NCI-H524 (cell line): ENCODE results near the gene UXT.
"Not testable (repeated sequence)": the region's sequence is repeated elsewhere in the genome, so short reads cannot be mapped to it uniquely, and the experiment has no call there.

Experiments used
- DNase-seq, 2 experiments: peaks; one replicate each; lab custom pipeline; 2025; lab: John Stamatoyannopoulos, UW

UXT gene, protein sequence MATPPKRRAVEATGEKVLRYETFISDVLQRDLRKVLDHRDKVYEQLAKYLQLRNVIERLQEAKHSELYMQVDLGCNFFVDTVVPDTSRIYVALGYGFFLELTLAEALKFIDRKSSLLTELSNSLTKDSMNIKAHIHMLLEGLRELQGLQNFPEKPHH

DNA sequence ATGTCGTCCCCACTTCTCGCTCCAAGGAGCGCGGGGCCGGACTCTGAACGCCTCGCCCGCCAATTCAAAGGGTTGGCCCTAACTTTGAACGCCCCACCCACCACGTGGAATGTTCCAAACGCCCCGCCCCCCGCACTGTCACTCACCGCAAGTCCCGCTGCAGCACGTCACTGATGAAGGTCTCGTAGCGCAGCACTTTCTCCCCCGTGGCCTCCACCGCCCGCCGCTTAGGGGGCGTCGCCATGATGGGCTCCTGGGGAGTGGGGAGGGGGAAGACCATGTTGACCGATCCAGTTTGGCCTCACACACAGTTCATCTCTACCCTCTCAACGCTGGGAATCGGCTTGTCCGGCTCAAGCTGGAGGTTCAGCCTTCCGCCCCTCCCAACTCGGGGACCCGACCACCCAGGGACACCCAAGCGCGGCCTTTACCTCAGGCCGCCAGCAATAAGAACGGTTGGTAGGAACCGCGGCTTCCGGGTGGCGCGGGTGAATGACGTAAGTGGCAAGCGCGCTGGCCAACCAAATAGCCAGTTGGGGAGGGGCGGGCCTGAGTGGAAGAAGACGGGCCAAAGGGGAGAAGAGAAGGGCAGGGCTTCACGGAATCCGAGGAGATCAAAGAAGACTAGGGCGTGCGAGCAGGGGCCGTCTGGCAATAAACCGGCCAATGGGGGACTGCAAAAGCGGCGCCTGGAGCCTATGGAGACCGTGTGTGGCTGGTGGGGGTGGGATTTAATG lies at the start of gene UXT:
Gene UXT, minus strand, starts transcription at position 497 of the 737 bp plus-strand sequence. Its CDS starts 253 bp downstream, at position 244.
- peak; percentile 94 to 95 for DNase-seq

DNA sequence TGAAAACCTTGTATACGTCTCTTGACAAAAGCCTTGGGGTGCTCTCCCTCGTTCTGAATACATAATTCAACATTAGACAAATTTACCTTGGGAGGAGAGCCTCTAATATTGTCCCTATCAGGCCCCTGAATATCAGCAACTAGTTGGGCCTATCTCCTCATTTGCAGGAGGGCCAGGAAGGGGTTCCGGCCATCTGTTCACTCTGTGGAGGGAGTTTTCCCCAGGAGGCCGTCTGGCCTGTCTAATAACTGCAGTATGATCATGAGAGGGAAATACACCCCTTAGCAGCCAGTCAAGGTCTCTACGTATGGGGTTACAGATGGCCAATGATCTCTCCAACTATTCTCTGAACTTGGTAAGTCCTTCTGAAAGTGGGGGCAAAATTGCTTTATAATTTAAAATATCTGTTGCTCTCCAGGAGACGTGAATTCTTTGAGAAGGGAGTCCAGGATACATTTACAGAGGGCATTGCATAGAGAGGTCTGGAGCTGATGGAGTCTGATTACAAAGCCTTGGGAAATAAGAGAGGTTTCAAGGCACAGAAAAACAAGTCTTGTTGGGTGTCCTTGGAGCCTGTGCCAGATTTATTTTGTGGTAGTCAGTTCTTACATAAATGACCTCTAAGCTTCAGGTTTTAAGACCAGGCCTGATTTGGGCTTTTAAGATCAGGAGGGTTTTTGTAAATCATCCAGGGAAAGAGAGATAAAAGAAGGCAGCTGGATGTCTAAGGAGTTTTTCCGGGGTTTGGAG lies 48.2 kb upstream of the UXT start:
- DNase-seq: peak; percentile 83 to 91

DNA sequence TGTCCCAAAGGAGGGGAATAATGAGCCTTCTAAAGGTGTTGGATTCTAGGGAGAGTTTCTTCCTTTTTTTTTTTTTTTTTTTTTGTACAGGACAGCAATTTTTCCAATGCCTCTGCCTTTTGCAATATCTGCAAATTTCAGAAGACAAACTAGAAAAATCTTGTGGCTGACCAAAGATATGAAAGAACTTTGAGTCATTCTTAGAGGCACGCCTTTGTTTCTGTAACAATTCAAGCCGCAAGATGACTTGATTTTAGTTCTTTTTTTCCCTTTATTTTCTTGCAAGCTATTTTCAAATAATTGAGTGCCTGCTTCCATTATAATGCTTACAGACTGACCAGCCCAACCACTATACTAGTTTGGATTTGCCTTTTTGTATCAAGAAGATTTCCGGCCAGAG lies 47.6 kb upstream of the UXT start:
- DNase-seq: peak in 1 of 2 experiments; percentile 19

DNA sequence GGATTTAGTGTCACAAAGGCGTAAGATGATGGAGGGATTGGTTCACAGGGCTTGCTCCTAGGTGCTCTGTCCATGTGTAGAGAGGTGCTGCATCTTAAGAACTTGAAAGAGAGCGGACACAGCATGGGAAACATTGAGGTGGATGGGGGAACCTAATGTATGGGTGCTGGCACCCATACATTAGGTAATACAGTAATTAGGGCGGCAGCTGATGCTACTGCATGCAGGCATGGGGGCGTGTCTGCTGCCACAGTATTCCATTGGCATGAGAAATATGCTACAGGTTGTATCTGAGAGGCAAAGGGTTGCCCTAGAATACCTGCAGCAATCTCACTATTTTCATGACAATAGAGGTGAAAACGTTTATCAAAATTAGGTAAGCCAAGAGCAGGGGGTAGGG lies 45.8 kb upstream of the UXT start:
- no peak for DNase-seq

DNA sequence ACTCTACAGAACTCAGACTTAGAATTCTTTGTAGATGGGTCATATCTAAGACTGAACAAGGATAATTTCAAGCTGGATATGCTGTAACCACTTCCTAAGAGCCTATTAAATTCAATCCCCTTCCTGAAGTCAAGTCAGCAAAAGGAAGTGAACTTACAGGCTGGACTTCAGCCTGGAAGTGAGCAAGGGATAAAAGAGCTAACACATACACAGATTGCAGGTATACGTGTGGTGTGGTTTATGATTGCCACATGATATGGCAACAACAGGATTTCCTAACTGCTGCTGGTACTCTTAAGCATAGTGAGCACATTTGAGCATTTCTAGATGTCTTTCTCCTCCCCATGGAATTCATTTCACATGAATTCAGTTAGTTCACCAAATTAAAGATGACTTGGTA lies 38.2 kb upstream of the UXT start:
- no peak for DNase-seq

DNA sequence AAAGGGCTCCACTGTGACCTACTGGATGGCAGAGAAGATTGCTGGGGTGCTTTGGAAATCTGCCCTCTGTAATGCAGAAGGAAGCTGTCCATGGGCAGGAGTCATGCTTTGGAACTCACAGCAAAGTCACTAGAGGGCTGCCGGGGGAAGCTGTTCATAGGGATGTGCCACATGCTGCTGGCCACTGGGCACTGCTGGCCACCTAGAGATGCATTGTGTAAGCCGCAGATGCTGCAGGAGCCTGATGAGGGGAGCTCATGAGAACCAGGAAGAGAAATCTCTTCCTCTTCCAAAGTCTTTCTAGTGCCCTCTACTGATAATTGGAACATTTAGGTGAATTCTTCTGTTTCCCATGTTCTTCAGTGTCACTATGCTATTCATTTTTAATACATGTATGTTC lies 31.2 kb upstream of the UXT start:
- DNase-seq: no peak

DNA sequence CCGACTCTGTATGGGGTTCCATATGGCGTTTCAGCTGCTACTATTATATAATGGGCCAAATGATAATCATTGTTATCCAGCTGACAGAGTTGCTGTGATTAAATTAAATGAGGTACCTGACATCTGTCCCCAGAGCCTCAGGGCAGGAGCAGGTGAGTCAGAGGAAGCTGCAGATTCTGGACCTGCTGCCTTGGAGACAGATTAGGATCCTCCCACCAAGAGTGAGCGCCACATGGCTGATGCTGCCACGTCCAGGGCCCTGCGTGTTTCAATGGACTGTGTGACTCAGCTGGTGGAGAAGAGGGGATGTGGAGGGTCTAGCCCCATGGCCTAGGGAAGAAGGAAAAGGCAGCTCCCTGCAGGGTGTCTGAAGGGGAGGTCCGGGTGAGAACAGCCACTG lies 28.3 kb upstream of the UXT start:
- DNase-seq: peak; percentile 40 to 91

DNA sequence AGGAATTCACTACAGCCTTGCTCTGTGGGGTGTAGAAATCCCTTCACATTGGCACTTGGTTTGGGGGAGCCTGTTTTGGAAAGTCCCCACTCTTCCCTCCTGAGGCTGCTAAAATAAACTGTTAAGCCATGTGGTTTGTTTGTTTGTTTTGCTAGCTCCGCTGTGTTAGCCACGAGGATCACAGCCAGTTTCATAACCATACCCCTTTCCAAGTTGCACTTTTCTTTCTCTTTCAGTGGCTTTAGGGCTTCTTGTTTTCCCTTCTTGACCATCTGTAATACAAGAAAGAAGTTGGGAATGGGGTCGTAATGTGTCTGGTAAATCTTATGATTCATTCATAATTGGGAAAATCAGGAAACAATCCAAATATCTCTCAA lies 24.8 kb upstream of the UXT start:
- no peak for DNase-seq

DNA sequence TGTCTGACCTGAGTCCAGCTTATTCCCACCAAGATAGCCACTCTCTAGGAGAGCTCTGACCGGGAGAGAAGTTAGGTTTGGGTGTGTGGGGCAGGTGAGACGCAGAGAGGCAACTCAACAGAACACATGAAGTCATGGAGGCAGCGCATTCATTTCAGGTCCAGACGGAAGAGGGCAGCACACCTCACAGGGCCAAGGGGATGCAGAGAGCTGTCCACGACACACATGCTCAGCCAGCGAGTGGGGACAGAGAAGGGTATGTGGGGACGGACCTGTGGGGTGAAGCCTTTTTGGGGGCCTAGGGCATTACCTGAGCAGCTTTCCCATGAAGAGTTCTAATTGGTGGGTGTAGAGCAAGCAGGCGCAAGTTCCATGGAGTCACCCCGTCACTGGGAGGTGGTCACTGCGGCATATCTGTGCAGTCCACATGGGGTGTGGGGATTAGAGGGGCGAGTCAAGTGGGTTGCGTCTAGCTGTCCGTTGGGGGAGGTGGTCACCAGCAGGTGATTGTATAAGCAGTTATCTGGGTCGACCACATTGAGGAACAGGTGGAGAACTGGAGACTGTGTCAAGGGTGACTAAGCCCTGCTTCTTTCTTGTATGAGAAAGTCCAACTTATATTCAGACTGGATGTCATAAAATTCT lies 24.3 kb upstream of the UXT start:
- no peak for DNase-seq

DNA sequence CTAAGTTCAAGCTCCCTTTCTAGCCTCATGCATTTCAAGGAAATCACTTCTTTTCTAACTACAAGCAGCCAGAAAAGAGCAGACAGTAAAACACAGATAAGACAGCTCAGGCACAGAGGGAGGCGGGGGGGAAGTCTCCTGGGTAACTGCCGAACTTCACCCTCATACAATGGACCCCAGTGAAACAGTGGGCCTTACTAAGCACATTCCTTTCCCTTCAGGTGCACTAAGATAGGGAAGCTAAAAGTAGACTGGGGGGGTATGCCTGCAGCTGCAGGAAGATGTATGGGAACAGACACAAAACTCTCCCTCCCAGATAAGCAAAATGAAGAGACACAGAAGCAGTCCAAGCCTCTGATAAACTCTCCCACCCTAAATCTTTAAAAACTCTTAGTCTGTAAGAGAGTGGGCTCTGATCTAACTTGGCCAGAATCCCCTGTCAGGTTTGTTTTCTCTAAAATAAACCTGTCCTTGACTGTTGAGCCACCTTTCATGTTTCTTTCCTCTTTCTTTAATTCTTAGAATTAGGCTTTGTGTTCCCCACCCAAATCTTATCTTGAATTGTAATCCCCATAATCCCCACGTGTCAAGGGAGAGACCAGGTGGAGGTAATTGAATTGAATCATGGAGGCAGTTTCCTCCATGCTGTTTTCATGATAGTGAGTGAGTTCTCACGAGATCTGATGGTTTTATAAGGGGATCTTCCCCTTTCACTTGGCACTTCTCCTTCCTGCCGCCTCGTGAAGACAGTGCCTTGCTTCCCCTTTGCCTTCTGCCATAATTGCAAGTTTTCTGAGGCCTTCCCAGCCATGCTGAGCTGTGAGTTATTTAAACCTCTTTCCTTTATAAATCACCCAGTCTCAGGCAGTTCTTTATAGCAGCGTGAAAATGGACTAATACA lies 17.2 kb upstream of the UXT start:
- not testable (repeated sequence) for DNase-seq

DNA sequence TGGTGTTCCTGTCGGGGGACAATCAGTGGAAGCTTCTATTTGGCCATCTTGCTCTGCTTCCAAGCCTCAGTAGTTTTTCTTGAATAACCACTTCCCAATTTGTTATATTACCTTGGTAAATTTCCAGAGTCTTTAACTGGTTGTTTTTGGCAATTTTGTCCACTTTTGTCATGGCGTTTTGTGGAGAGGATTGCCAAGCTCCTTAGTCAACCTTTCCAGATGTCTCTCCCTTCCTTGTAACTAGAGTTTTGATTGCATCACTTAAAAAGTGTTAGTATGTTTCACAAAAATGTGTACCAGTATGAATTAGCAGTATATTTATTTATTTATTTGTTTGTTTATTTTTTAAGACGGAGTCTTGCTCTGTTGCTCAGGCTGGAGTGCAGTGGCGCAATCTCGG lies 15.8 kb upstream of the UXT start:
- no peak for DNase-seq

DNA sequence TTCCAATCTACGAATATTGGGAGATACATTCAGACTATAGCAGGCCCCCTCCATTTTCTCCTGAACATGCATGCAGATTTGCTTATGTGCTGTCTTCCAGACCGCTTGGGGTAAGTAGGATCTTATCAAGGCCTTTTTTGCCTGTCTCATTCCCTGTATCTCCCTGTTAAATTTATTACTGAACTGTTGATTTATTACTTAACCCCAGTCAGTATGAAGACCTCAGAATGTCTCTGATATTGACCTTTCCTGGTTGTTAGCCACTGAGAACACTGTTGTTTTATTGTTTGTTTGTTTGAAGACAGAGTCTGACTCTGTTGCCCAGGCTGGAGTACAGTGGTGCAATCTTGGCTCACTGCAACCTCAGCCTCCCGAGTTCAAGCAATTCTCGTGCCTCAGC lies 6.8 kb upstream of the UXT start:
- not testable (repeated sequence) for DNase-seq

DNA sequence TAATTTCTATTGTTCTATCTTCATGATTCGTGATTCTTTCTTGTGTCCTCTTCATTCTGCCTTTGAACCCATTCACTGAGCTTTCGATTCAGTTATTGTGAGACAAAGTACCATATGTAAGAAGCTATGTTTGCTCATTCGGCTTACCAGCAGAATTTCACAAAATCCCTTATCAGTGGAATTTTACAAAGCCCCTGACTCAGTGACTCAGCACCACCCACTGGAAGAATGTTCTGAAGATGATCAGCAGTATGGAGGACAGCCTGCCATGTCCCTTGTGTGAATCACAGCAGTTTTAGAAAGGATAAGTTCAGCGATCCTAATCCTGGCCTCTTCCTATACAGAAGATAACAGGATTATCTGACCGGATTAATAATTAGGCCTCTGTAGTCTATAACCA lies 5.8 kb upstream of the UXT start:
- peak in 1 of 2 experiments; percentile 75 for DNase-seq

DNA sequence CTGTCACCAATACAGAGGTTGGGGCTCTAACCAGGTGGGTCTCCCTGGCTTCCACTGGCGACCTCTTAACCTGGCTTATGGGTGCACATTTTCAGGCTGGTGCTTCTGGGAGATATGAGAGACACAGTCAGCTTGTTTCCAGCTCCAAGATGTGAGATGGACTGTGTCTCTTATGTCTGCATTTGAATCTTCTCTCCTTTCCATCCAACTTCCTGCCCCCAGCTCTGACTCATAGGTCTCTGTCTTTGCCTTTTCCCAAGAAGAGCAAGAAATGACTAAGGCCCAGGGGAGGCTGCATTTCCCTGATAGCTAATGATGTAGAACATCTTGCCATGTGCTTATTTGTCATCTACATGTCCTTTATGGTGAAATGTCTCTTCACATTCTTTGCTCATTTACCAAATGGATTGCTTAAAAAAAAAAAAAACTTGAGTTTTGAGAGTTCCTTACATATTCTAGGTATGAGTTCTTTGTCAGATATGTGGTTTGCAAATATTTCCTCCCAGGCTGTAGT lies 3.2 kb upstream of the UXT start:
- DNase-seq: no peak

DNA sequence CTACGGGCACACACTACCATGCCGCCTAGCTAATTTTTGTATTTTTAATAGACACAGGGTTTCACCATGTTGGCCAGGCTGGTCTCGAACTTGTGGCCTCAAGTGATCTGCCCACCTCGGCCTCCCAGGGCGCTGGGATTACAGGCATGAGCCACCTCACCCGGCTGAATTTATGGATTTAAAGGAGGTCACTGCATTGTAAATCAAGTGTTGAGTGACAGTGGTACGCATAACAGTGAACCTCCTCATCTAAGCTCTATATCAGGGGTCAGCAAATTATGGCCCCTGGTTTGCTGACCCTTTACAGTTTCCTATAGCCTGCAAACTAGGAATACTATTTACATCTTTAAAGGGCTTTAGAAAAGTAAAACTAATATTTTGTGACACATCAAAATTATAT lies 2.6 kb upstream of the UXT start:
- no peak for DNase-seq

DNA sequence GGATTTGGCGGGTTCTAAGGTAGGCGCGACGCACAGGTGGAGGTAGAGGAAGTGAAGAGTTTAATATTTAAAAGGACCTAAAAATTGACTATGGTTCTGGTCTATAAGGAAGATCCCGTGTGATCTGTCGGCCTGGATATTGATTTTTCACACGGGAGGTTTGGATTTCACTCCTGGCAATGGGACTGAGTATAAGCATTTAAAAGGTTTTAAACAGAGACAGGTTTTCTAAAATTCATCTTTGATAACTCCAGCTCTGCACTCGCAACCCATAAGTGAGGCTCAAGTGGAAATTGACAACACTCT lies 394 bp upstream of the UXT start:
- no peak for DNase-seq

DNA sequence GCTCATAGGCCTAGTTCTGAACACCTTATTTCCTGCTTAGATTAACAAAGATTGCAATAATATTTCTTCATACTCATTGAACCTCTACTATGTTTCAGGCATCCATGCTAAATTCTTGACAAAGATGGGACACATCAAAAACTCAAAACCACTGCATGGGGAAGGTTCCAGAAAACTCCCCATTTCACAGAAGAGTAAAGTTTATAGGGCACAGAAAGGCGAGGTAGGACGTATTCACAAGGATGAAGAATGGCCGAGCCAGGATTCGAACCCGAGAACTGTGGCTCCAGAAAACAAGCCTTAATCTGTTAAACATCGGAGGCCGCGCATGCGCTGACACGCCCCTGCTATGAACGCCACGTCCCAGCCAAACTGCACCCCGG lies 688 bp downstream of the UXT start:
- DNase-seq: no peak

DNA sequence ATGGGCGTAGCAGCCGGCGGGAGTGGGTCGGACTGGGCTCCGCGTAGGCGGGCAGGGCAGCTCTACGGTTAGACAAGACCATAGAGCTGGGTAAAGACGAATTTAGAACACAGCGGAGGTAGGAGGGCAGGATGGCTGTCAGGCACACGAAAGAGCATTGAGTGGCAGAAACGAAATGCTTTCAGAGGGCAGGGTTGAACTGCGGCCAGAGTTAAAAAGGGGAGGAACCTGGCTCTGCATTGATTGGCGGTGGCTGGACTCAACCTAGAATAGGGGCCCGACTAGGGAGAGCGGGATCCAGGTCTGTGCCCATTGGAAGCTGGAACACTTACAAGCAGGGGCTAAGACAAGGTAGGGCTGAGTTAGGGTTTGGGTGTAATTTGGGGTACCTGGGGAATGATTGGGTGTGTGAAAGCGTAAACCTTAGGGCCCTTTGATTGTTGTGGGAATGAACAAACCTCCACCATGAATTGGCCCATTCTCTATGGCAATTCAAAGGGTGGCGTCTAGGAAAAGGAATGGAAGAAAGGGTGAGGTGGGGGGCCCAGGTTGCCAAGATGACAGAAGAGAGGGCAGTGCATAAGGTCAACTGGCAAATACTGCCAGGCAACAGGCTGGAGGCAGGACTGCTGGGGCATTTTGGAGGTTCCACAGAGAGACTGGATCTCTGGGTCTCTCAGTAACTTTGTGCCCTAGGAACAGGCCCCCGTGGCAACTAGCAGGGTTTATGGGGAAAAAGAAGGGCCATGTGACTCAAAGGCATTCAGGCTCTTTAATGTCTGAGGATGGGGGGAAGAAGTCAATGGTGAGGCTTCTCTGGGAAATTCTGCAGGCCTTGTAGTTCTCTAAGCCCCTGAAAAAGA lies 7.7 kb downstream of the UXT start:
- no peak for DNase-seq

DNA sequence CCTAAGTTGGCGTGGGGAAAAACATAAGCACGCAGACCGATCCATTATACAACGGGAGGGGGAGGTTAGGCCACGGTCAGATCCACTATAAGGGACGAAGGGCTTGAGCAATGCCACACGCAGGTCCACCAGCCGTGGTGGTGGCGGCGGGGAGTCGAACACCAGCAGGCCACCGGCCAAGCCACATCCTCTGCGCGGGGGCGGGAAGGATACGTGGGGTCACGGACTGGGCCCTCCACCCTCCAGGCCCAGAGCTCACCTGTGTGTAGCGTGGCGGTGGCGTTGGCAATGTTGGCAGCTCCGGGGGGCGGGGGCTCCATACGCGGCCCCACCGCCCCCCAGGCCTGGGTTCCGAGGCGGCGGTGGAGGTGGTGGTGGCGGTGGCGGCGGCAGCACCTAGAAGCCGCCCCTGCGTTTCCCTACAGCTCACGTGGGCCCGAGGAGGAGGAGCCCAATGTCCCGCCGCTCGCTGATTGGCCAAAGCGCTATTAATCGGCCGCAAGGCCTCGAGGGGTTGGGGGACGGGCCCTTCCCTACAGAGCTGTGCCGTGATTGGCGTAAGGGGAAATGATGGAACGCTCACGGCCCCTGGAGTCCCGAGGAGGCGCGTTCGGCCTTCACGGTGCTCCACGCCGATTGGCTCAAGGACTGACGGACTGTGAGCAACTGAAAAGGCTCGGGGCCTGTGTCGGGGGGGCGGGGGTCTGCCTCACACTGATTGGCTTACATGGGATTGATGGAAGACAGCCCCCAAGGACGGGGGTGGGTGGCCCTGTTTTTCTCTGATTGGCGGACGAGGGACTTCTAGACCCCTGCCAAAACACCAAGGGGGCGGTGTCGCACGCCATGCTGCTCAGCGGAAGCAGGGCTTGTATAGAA lies 8.6 kb downstream of the UXT start, which contains the start of gene ELK1:
Gene ELK1, minus strand, starts transcription at position 400 of the 879 bp plus-strand sequence. CDS start 9,122 bp downstream, outside the sequence.
- peak; percentile 99 for DNase-seq

DNA sequence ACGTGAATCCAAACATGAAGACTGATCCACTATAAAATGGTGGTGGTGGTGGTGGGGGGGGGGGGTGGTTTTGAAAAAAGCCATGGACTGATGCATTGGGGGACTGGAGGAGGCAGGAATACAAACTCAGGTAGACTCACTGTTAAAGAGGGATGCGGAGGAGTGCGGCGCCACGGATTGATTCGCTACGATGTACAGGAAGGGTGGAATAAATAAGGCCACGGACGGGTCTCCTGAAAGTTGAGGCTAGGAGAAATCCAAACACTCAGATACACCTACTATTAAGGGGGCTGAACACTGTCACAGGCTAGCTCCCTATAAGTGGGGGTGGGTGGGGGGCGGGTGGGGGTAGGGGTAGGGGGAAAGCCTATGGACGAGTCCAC lies 9.2 kb downstream of the UXT start:
- DNase-seq: peak in 1 of 2 experiments; percentile 26
